BJ (cell line): ENCODE measurements around the gene MANBA. TPM values are rescaled to one million over a fixed set of nuclear protein-coding genes. Genes with fewer than 3 reads are reported as not detected.

Experiments
- CTCF ChIA-PET: fragments of 350-600 bp; formaldehyde crosslinking; extraction: SDS; loops from one replicate; lab custom pipeline; 2021; ENCODE audit warnings: antibody characterized with exemption, inconsistent platforms; lab: Yijun Ruan, JAX
- POLR2A ChIA-PET: fragments of 300-600 bp; sonication (Branson Sonifier 250); formaldehyde crosslinking; extraction: SDS; loops from one replicate; lab custom pipeline; 2021; ENCODE audit warnings: antibody characterized with exemption; lab: Charles Lee
- DNase-seq: peaks from one replicate; pipeline ENCODE4 v3.0.0-alpha.2; 2011; ENCODE audit warnings: low read depth
- H3K27me3 ChIP-seq: 2 replicates; pipeline ENCODE4 v1.6.0; 2011; ENCODE audit warnings: low read length; ENCODE audit not compliant: control insufficient read depth, insufficient read depth
- H3K36me3 ChIP-seq: 2 replicates; pipeline ENCODE4 v1.5.1; 2011; ENCODE audit warnings: low read length; ENCODE audit not compliant: control insufficient read depth, insufficient read depth
- H3K4me3 ChIP-seq: 2 replicates; pipeline ENCODE4 v1.5.1; 2011; ENCODE audit warnings: low read depth, mild to moderate bottlenecking, control low read depth, low read length
- CTCF ChIP-seq: IDR thresholded peaks from 2 replicates; pipeline ENCODE4 v1.5.1; 2011; ENCODE audit warnings: low read depth, mild to moderate bottlenecking, control low read depth, inconsistent platforms, low read length, moderate library complexity; ENCODE audit not compliant: insufficient read depth
- polyA plus RNA-seq: library from polyadenylated mRNA; depleted of rRNA; stranded (reverse); fragments of >200 nt; gene quantifications from 2 replicates; pipeline ENCODE4 v1.2.3, GENCODE V29; 2011

MANBA gene
- polyA plus RNA-seq, 1 experiment = 6.3 TPM

- ChIA-PET POLR2A (no interaction called here), CTCF (no interaction called here)
- DNase-seq = no peak
- TF ChIP-seq CTCF = no peak
- peaks cover 2% of the 10 kb centered on the region for H3K36me3 ChIP-seq
- no peak overlapping the region for H3K4me3 ChIP-seq
- H3K27me3 ChIP-seq = no peaks in the 10 kb centered on the region
Observed at GRCh38 chr4:102639598-102639997, 121.2 kb downstream of the MANBA start.

GRCh38 chr4:102638621-102639020, 122.1 kb downstream of the MANBA start:
- H3K27me3 ChIP-seq = no peaks in the 10 kb centered on the region
- POLR2A ChIA-PET = no interaction called here
- DNase-seq = no peak
- TF ChIP-seq CTCF = no peak
- H3K36me3 ChIP-seq = peaks cover 2% of the 10 kb centered on the region
- no peak overlapping the region for H3K4me3 ChIP-seq
- CTCF ChIA-PET = interaction anchor here (1.5 kb wide), 1 partner anchor 18 kb away, joined by 6 read pairs; no protein-coding TSS in a partner anchor

- H3K36me3 ChIP-seq = peaks cover 2% of the 10 kb centered on the region
- POLR2A ChIA-PET = no interaction called here
- H3K4me3 ChIP-seq = no peak overlapping the region
- TF ChIP-seq CTCF = no peak
- CTCF ChIA-PET = interaction anchor here (1.1 to 1.5 kb wide), 3 partner anchors 10 to 455 kb away, joined by 3 to 6 read pairs (median 3); no protein-coding TSS in a partner anchor
- no peak for DNase-seq
- H3K27me3 ChIP-seq = no peaks in the 10 kb centered on the region
Observed at GRCh38 chr4:102637391-102637790, 123.4 kb downstream of the MANBA start.

GRCh38 chr4:102633100-102633499, 127.7 kb downstream of the MANBA start:
- POLR2A ChIA-PET = no interaction called here
- TF ChIP-seq CTCF = no peak

GRCh38 chr4:102632241-102633065, 128.3 kb downstream of the MANBA start:
- H3K4me3 ChIP-seq = no peak overlapping the region
- ChIA-PET POLR2A (no interaction called here), CTCF (interaction anchor here (0.6 to 1.1 kb wide), 4 partner anchors 12 to 377 kb away, joined by 3 read pairs; no protein-coding TSS in a partner anchor)
- no peak for TF ChIP-seq CTCF
- H3K27me3 ChIP-seq = no peaks in the 10 kb centered on the region
- no peak for DNase-seq
- peaks cover 2% of the 10 kb centered on the region for H3K36me3 ChIP-seq

More at GRCh38 chr4:102633100-102633499, 127.7 kb downstream of the MANBA start:
- Histone ChIP-seq H3K36me3 (peaks cover 2% of the 10 kb centered on the region), H3K4me3 (no peak overlapping the region), H3K27me3 (no peaks in the 10 kb centered on the region)
- CTCF ChIA-PET = interaction anchor here (0.8 to 1.1 kb wide), 3 partner anchors 13 to 376 kb away, joined by 3 read pairs; no protein-coding TSS in a partner anchor
- no peak for DNase-seq
